Activated gamma-delta T cell treated with anti-CD3 and anti-CD28 coated beads, Interleukin-2, amount 50 U/mL, for 16 hours (primary cell): ENCODE results near the gene SLC19A2.
A peak's percentile ranks its signal among the peaks of the same experiment; 100 is the strongest.
"Not testable (repeated sequence)": the region's sequence is repeated elsewhere in the genome, so short reads cannot be mapped to it uniquely, and the experiment has no call there.

ENCODE experiments used
- DNase-seq: peaks from one replicate; pipeline ENCODE4 v3.0.0-alpha.2; 2020; ENCODE audit warnings: low read depth

SLC19A2 gene

DNA sequence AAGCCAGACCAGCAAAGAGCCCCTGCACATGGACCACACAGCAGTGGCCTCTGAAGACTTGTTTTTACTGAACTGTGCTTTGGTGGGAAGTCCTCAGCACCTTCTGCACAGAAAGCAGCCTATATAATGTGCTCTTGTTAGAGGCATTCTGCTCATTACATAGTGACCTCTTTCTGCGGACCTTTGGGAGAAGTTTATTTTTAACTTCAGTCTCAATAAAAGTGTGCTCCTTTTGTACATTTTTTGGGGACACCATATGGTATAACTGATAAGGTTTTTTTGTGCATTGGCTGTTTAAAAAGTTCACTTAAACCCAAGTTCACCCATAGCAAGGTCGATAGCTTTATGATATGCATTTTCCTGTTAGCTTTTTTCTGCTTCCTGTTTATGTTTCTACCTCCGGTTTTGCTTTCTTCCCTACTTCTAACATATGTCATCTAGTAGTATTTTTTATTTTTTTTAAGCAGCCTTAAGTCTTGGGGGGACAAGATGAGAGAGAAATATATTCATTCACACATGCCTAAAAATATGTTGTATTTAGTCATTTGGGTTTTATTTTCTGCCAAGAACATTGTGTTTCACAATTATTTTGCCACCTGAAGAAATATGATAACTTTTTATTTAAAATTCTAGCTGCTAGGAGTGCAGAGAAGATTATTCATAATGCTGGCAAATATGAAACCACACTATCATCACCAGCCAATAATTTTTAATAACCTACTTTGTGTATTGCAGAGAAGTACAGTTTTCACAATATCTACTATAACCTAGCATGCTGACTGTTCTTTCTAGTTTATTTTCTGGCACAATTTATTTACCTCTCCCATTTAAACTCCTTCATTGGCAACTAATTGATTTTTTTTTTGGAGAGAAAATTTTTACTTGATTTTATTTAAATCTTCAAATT lies 22.9 kb upstream of the SLC19A2 start:
- no peak for DNase-seq

DNA sequence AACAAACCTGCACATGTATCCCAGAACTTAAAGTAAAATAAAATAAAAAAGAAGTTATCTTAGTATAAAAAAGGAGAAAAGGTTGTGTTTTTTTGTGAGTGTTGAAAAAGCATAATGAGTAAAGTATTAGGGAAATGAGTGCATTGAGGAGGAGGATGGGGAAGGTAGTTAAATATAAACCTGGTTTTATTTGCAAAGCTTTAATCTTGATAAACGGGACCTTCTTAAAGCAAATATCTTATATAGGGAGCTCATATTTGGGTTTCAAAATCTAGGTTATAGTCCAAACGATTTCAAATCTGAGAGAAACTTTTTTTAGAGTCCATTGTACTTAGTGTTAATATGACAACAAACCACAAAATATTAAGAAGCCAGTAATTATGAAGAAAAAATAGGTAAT lies 21.7 kb upstream of the SLC19A2 start:
- no peak for DNase-seq

DNA sequence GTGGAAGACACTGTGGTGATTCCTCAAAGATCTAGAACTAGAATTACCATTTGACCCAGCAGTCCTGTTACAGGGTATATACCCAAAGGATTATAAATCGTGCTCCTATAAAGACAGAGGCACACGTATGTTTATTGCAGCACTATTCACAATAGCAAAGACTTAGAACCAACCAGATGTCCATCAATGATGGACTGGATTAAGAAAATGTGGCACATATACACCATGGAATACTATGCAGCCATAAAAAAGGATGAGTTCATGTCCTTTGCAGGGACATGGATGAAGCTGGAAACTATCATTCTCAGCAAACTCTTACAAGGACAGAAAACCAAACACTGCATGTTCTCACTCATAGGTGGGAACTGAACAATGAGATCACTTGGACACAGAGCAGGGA lies 17.9 kb upstream of the SLC19A2 start:
- not testable (repeated sequence) for DNase-seq

DNA sequence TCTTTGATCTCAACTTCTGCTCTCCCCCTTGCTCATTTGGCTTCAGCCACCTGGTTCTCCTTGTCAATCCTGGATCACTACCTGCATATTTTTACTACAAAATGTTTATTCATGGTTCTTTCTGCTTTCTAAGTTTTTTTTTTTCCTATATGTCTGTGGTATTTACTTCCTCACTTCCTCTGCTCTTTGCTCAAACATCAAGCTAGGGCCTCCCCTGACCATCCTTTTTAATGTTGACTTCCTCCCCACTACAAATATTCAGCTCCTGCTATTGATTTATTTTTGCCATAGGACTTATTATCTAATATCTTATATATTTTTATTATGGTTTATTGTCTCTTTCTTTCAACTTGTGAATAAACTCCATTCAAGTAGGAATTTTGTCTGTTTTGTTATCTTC lies 14.1 kb upstream of the SLC19A2 start:
- no peak for DNase-seq

DNA sequence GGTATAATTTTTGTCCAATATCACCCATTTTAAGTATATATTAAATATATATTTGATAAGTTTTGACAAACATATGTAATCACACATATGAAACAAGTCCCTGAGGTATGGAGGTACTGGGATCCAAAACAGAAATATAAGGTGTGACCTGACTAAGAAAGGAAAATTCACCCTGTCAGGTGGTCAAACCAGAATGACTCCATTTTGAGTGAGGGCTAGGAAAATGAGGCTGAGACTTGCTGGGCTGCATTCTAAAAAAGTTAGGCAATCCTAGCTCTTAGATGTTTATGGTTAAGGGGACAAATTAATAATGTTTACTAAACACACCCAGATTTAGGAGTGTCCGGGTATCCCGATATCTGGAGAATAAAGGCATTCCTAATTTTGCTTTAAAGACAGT lies 11.6 kb upstream of the SLC19A2 start:
- no peak for DNase-seq

DNA sequence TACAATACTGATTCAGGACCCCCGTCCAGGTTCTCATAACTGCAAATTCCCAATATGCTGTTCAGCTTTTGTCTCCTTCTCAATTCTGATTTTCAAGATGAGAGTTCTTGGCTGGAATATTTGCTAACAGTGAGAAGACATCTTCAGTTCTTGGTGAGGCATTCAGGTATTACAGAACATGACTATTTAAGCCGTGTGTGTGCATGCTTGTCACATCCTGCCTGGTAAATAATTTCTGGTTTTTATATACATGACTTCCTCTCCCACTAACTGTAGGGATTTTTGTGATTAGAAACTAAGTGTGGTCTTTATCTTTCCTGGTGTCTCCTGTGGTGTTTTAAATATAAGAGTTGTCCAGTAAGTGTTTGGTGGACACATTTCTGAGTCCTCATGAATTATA lies 10.2 kb upstream of the SLC19A2 start:
- no peak for DNase-seq

DNA sequence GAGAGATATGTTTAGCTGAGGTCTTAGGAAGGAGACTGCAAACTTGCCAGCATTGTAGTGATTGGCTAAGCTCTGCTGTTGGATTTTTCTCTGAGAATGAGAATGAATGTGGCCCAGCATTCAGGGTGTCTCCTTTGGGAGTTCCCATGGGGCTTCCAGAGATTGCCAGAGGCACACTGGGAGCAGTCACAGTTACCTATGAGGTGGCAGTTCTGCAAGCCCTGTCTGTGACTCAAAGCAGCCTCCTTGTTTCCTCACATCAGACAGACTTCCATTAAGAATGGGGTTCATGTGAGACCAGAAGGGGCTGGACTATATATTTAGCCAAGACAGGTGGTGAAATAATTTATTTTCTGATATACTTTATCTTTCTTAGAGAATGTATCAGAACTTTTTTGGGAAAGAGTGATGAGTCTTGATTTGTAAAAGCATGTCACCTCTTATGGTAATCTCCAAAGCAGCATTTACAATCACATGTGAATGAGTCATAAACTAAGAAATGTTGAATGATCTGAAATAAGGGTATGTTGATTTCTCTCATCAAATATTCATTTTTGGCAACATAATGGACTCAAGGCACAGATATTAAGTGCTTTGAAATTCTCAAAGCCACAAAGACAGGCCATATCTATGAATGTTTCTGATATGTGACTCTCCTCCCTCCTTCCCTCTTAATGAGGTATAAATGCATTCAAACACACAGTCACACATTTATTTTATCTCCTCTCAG lies 9.5 kb upstream of the SLC19A2 start:
- DNase-seq: no peak

DNA sequence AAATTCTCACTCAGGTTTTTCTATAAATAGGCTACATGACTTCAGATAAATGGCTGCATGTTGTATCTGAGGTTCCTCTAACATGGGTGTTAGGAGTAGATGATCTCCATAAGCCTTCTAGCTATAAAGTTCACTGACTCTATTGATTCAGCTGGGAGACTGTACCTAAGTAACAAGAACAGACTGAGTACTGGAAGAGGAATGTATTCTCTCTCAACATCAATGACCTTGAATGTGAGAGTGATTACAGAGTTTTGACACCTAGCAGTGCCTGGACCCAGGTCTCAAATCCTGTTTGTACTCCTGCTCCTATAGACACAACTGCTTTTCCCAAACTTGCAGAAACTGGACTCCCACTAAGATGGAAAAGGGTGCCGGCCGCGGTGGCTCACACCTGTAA lies 8.6 kb upstream of the SLC19A2 start:
- no peak for DNase-seq

DNA sequence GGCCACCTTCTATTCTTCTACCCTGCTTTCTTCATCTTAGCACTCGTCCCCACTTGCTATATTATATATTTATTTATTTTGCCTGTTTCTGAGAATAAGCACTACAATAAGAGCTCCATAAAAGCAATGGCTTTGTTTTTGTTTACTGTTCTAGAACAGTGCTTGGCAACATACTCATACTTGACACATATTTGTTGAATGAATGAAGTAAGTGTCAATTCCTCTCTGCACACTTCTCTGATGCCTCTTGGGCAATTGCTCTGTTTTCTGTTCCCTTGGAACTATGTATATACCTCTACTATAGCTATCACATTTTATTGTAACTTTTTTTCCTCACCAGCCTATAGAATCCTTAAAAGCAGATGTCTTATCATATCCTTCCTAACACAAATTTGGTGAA lies 7.5 kb upstream of the SLC19A2 start:
- no peak for DNase-seq

DNA sequence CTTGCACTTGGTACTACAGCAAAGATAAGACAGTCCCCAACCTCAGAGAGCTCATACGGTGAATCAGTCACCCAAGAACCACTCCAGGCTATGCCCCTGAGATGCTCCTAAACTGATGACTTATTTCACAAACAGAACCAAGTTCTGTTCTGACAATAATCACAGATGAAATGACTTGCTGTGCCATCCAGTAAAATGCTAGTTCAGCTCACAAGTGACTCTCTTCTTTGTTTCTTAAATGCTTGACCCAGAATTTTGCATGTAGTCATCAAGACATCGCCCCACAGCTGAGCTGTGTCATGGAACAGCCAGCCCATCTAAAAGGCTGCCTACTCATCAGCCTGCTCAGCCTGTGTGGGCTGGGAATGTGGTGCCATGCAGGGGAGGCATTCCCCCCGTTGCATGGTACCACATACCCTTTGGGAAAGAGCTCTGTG lies 6.1 kb upstream of the SLC19A2 start:
- DNase-seq: no peak

DNA sequence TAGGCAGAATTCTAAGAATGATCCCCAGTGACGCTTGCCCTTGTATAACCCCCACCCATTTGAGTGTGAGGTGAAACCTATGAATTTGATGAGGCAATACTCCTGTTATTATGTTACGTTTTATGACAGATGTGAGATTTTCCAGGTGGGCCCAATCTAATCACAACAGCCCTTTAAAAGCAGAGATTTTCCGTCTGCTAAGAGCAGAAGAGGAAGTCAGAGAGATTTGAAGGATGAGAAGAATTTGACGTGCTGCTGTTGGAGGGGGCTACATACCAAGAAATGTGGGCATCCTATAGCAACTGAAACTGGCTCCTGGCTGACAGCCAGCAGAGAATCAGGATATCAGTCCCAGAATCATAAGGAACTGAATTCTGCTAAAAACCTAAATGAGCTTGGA lies 2.4 kb upstream of the SLC19A2 start:
- no peak for DNase-seq

DNA sequence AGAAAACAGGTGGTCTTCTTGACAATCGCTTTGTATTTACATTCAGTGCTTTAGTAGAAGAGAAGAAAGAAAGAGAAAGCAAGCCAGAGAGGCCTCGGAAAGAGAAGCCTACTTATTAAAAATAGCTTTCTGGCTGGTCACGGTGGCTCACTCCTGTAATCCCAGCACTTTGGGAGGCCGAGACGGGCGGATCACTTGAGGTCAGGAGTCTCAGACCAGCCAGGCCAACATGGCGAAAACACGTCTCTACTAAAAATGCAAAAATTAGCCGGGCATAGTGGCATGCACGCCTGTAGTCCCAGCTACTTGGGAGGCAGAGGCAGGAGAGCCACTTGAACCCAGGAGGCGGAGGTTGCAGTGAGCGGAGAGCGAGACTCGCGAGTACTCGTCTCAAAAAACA lies 1.8 kb upstream of the SLC19A2 start:
- no peak for DNase-seq

DNA sequence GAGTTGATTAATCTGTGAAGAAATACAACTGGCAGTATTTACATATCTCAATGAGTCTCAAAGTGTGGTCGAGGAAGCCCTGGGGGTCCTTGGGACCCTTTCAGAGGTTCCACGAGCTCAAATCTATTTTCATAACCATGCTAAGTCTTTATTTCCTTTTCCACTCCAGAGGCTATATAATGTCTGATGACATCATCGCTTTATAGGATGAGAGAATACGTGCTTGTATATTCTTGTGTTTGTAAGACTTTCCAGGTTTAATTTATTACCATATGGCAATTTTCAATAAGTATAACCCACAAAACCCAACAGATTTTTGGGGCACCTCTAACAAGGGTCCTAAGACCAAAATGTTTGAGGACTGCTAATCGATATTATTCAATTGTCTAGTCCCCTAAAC lies 1.4 kb upstream of the SLC19A2 start:
- DNase-seq: no peak

DNA sequence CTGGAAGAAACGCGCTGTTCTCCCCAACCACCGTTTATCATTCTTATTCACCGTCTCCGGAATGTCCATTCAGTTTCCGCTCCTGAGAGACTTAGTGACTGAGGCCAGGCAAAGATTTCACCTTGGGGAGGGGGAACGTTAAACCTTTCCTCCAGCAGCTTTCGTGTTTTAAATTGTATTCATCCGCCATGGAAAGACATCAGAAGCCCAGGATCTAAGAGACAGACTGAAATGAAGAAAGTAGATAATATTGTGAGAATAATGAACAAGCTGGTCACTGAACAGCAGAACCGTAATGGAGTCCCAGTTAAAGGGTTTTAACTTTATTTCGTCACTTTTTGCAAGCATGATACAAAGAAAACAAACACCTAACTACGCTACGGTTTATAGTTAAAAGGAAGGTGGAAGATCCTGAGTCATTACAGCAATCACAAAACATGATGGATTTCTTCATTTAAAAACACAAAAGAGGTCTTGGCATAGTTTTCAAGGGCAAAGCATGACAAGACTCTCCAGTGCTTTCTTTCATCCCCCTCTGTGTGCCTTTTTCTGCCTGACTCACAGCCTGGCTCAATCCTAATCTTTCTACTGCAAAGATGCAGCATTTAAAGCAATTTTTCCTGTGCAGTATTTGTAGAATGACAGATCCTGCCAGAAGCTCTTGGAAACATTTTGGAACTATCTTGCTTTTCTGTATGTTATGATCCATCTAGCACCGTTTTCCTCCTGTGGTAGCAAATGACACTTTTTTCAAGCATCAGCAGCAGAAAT lies 722 bp upstream of the SLC19A2 start:
- DNase-seq: no peak

DNA sequence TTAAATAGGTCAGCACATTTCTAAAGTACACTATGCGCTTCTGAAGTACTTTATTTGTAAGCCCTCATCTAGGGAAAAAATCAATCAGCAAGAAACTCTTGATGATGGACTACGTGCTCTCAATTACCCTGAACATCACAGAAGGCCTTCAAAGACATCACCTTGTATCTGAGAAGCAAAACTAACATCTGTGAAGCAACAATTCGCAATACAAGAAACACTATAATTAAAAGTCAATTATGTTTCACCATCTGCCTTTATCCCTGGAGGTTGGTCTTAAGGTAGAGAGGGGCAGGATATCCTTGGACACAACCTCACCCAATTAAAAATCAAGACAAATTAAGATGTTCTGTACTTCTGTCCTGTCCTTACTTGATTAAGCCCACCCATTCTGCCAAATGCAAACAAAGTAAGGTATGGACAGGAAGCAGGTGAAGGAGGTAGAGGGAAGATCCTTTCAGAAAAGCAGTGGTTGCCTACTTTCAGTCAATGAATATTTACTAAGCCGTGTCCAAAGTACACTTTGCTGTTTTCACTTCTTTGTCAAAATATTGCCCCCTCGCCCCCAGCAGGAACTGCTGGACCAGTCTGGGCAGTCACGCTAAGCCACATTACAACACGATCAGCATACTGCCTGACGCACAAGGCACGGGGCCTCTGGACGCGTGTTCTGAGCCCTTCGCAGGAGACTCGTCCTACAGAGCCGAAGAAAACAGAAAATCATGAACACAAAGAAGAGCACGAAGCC lies 887 bp downstream of the SLC19A2 start:
- peak; percentile 5 for DNase-seq

DNA sequence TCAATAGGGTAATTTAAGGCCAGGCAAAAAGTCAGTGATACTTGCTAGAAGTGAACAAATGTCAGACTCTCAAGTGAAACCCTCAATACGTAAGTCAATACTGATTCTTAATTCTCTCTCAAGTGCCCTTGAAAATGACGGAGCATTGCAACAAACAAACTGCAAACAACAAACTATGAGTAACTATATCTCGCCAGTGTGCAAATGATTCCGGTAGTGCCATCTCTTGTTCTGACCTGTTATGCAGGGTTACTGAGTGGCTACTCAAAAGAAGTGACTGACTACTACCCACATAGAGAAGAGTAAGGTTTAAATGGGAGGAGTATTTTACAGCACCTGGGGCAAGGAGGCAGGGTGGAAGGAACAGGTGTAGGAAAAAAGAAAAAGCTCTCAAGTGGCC lies 1.6 kb downstream of the SLC19A2 start:
- DNase-seq: no peak

DNA sequence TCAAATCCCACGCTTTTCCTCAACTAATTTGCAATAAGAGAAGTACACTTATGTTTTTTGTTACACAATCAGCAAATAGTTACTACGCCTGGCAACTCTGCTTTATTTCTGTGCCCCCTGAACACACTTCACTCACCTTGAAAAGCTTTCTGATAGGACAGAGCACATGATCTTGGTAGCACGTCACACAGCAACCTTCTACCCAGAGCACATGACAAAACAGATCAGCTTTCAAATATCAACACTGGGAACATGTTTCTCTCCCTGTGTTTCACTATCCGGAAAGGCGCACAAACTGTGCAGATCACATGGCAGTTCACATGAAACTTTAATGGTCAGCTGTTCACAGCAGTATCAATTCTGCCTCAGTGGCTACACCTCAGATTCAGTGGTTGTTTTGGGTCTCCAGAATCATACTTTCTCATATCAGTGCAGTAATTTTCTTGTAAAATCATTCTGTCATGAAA lies 2.2 kb downstream of the SLC19A2 start:
- DNase-seq: no peak

DNA sequence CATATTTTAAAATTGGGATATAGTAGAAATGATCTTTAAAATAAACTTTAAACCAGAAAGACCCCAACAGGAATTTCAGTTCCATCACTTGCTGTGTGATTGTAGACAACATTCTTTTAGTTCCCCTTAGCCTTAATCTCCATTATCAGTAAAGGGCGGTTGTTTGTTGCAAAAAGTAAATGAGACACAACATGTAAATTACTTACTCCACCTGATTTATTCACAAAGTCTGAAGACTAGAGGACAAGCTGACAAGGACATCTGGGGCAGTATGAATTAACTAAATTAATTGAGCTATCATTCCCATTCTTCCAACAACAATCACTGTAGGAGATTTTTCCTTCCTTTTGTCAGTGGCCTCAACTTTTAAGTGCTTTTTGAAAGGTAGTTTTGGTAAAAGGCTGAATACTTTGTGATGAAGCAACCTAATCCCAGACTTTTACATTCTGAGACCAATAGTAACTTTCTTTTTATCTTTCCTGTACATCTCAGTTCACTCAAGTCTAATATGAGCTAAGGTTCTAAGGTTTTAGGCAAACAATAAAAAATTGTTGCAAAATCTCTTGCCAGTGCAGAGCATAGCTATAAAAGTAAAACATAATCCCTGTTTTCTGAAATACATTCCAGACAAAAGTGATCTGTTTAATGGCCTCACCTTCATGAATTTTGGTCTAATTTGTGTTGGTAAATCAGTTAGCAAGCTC lies 6.2 kb downstream of the SLC19A2 start:
- no peak for DNase-seq

DNA sequence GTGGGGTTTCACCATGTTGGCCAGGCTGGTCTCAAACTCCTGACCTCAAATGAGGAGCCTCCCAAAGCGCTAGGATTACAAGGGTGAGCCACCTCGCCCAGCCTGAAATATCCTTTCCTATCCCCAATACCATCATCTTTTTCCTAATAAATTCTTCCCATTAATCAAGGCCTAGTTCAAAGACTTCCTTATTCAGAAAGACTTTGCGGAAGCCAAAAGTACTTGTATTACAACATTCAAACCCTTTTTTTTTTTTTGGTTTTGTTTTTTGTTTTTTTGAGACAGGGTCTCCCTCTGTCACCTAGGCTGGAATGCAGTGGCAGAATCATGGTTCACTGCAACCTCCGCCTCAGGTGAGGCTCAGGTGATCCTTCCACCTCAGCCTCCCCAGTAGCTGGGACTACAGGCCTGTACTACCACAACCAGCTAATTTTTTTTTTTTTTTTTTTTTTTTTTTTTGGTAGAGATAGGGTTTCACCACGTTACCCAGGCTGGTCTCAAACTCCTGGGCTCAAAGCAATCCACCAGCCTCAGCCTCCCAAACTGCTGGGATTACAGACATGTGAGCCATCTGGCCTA lies 7.6 kb downstream of the SLC19A2 start:
- DNase-seq: no peak

DNA sequence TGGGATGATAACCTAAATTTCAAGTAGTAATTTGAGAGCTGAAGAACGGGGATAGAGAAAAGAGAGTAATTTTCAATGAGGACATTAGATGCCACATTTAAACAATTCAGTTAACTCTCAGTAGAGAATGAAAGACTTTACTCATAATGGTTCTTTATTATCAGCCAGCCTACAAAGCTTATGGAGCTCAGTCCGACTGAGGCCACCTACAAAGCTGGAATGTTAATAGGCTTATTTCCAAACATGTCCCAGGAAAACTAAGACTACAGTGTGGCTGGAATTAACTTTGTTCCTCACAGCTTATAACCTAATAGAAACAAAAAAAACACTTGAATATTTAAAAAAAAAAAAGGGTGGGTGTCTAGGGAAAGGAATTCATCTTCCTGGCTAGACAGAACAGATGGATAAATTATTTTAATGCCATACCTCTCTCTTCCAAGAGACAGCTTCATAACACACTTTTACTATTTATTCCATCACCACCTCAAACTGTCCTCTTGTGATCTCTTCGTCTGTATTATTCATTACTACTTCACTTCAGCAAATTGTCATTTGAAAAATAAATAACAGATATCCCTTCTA lies 9.8 kb downstream of the SLC19A2 start:
- DNase-seq: no peak
